OCI-LY7 (cell line): ENCODE results near the gene SHLD1. TPM values are rescaled to one million over a fixed set of nuclear protein-coding genes. Genes with fewer than 3 reads are reported as not detected.
A peak's percentile ranks its signal among the peaks of the same experiment; 100 is the strongest.

Experiments used
- BruUV-seq: library from RNA; stranded (reverse); fragments of 400-500 nt; replicated peaks from 2 replicates; lab custom pipeline; 2021; lab: Mats Ljungman, UMichigan
- CTCF ChIA-PET: fragments of 300-600 bp; sonication (Branson Sonifier 250); formaldehyde crosslinking; loops from one replicate; lab custom pipeline; 2022; ENCODE audit warnings: antibody characterized with exemption; ENCODE audit not compliant: unreplicated experiment; lab: Charles Lee
- POLR2A ChIA-PET: fragments of 300-600 bp; sonication (Branson Sonifier 250); formaldehyde crosslinking; loops from one replicate; lab custom pipeline; 2022; ENCODE audit warnings: antibody characterized with exemption; lab: Charles Lee
- DNase-seq: peaks from one replicate; pipeline ENCODE4 v3.0.0-alpha.2; 2015; ENCODE audit warnings: low spot score
- H2AFZ ChIP-seq: fragments of 200-600 bp; sonication (generic), shearing (Covaris generic); 2 replicates; pipeline ENCODE4 v1.6.1; 2014; ENCODE audit warnings: mild to moderate bottlenecking, antibody characterized with exemption, low read length, moderate library complexity
- H3K27ac ChIP-seq: fragments of 200-600 bp; sonication (generic); 2 replicates; pipeline ENCODE4 v1.5.1; 2014; ENCODE audit warnings: mixed run types, low read depth, mild to moderate bottlenecking, moderate library complexity, low read length, inconsistent platforms; ENCODE audit not compliant: poor library complexity, severe bottlenecking
- H3K36me3 ChIP-seq: fragments of 200-600 bp; sonication (generic); 2 replicates; pipeline ENCODE4 v1.6.1; 2014; ENCODE audit warnings: mild to moderate bottlenecking, antibody characterized with exemption, low read length, moderate library complexity, mixed read lengths; ENCODE audit not compliant: insufficient read depth
- H3K4me1 ChIP-seq: fragments of 200-600 bp; sonication (generic); 2 replicates; pipeline ENCODE4 v1.5.1; 2014; ENCODE audit warnings: mild to moderate bottlenecking, low read length; ENCODE audit not compliant: insufficient read depth, poor library complexity, severe bottlenecking
- H3K4me2 ChIP-seq: fragments of 200-600 bp; sonication (generic); 2 replicates; pipeline ENCODE4 v1.6.1; 2014; ENCODE audit warnings: mild to moderate bottlenecking, low read length
- H3K4me3 ChIP-seq: fragments of 200-600 bp; sonication (generic); 2 replicates; pipeline ENCODE4 v1.5.1; 2014; ENCODE audit warnings: mild to moderate bottlenecking, low read depth, low read length; ENCODE audit not compliant: poor library complexity, severe bottlenecking
- H3K79me2 ChIP-seq: fragments of 200-600 bp; sonication (generic); 2 replicates; pipeline ENCODE4 v1.6.1; 2016; ENCODE audit warnings: low read depth, mild to moderate bottlenecking, low read length, moderate library complexity, mixed read lengths; ENCODE audit not compliant: insufficient read depth
- H3K9me2 ChIP-seq: fragments of 200-600 bp; sonication (generic); 2 replicates; pipeline ENCODE4 v1.6.1; 2016; ENCODE audit warnings: mild to moderate bottlenecking, low read length, mixed read lengths; ENCODE audit not compliant: insufficient read depth
- H3K9me3 ChIP-seq: fragments of 200-600 bp; sonication (generic); 2 replicates; pipeline ENCODE4 v1.6.1; 2014; ENCODE audit warnings: mild to moderate bottlenecking, mixed run types, low read length, mixed read lengths
- H4K20me1 ChIP-seq: fragments of 200-600 bp; sonication (generic); 2 replicates; pipeline ENCODE4 v1.6.1; 2014; ENCODE audit warnings: mild to moderate bottlenecking, antibody characterized with exemption, low read length, moderate library complexity, mixed read lengths; ENCODE audit not compliant: insufficient read depth
- EZH2phosphoT487 ChIP-seq: fragments of 200-600 bp; sonication (generic); IDR thresholded peaks from 2 replicates; pipeline ENCODE4 v1.6.1; 2018; ENCODE audit warnings: low read depth, borderline replicate concordance, mild to moderate bottlenecking, mixed run types, antibody characterized with exemption, low read length, moderate library complexity, mixed read lengths
- intact Hi-C: fragments of 100-400 bp; cut with micrococcal nuclease; formaldehyde crosslinking; loops from one replicate; pipeline ENCODE4 v1.10.0; 2022; ENCODE audit not compliant: unreplicated experiment
- total RNA-seq, 2 experiments: library from RNA; depleted of rRNA in 1 of 2; stranded (reverse); fragments of >200 nt in 1 of 2; shearing (Covaris generic) in 1 of 2; gene quantifications; 2 replicates each; pipeline ENCODE4 v1.2.3, GENCODE V29; 2014 to 2022
- TF ChIP-seq, protein P1 (sequence below): fragments of 200-600 bp; sonication (generic); conservative IDR thresholded peaks from 2 replicates; pipeline ENCODE4 v1.5.1; 2014; ENCODE audit warnings: mild to moderate bottlenecking, antibody characterized with exemption, low read length, moderate library complexity, mixed read lengths

Gene SHLD1
- total RNA-seq, 2 experiments from 2014 or later = 19.4 to 31.2 TPM

GRCh38 chr20:5730131-5730530 is 20.1 kb upstream of the SHLD1 start:
- DNase-seq = no peak
- Histone ChIP-seq H4K20me1 (no peaks in the 10 kb centered on the region), H3K27ac (no peak overlapping the region), H3K9me3 (no peaks in the 10 kb centered on the region; the same call in 1 of the 2 replicates), H3K4me1 (peaks cover 19% of the 10 kb centered on the region), H3K36me3 (no peaks in the 10 kb centered on the region), H3K9me2 (no peaks in the 10 kb centered on the region), H3K4me3 (no peak overlapping the region), H3K79me2 (no peaks in the 10 kb centered on the region), H2AFZ (no peak overlapping the region), H3K4me2 (no peak overlapping the region)
- TF ChIP-seq, protein P1, sequence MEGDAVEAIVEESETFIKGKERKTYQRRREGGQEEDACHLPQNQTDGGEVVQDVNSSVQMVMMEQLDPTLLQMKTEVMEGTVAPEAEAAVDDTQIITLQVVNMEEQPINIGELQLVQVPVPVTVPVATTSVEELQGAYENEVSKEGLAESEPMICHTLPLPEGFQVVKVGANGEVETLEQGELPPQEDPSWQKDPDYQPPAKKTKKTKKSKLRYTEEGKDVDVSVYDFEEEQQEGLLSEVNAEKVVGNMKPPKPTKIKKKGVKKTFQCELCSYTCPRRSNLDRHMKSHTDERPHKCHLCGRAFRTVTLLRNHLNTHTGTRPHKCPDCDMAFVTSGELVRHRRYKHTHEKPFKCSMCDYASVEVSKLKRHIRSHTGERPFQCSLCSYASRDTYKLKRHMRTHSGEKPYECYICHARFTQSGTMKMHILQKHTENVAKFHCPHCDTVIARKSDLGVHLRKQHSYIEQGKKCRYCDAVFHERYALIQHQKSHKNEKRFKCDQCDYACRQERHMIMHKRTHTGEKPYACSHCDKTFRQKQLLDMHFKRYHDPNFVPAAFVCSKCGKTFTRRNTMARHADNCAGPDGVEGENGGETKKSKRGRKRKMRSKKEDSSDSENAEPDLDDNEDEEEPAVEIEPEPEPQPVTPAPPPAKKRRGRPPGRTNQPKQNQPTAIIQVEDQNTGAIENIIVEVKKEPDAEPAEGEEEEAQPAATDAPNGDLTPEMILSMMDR = no peak
- no peak for TF ChIP-seq EZH2phosphoT487
- POLR2A ChIA-PET = interaction anchor here (0.5 kb wide), 1 partner anchor 7 kb away, joined by 3 read pairs; no protein-coding TSS in a partner anchor
- intact Hi-C loops = no loop called here
- BruUV-seq = no TSS peak
- CTCF ChIA-PET = no interaction called here

DNA sequence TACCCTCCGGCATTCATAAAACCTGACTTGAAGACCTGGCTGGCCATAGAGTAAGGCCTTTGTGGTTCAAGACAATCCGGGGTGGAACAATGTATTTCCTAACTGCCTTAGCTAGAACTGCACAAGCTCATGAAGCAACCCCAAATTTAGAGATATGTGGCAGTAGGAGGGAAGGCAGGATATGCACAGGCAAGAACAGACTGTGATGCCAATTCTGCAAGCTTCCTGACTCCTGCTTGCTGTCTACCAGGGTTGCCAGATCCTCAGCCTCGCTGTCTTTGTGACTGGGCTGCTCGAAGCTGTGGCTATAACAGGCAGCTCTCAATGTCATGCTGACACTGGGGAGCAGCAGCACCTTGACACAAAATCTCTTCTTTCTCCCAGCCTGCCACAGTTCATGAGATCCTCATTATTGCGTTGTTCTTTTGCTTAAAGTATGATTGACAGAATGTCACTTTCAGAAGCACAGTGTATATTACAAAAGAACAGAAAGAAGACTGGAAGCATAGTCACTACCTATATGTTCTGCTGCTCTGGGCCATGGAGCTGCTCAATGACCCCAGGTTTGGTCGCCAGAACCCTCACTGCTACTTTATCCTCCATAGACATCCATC is 18.3 kb upstream of the SHLD1 start:
- intact Hi-C loops = no loop called here
- peak overlapping the region; percentile 19; the same call in 1 of the 2 replicates for H2AFZ ChIP-seq
- no peaks in the 10 kb centered on the region for H3K9me2 ChIP-seq
- H4K20me1 ChIP-seq = no peaks in the 10 kb centered on the region
- no peak overlapping the region; the same call in 1 of the 2 replicates for H3K4me2 ChIP-seq
- DNase-seq = no peak
- H3K36me3 ChIP-seq = no peaks in the 10 kb centered on the region
- CTCF ChIA-PET = no interaction called here
- BruUV-seq = no TSS peak
- H3K4me1 ChIP-seq = peaks cover 32% of the 10 kb centered on the region
- POLR2A ChIA-PET = interaction anchor here (0.5 to 2.0 kb wide), 3 partner anchors 11 to 117 kb away, joined by 3 to 5 read pairs (median 4); no protein-coding TSS in a partner anchor
- no peaks in the 10 kb centered on the region; the same call in 1 of the 2 replicates for H3K9me3 ChIP-seq
- no peak overlapping the region for H3K4me3 ChIP-seq
- no peak overlapping the region for H3K27ac ChIP-seq
- H3K79me2 ChIP-seq = no peaks in the 10 kb centered on the region
- TF ChIP-seq EZH2phosphoT487 = no peak
- TF ChIP-seq, protein P1 = no peak

- no TSS peak for BruUV-seq
- intact Hi-C loops = no loop called here
- Histone ChIP-seq H3K4me3 (no peak overlapping the region), H2AFZ (no peak overlapping the region), H4K20me1 (no peaks in the 10 kb centered on the region), H3K27ac (no peak overlapping the region), H3K36me3 (no peaks in the 10 kb centered on the region), H3K4me1 (peaks cover 54% of the 10 kb centered on the region), H3K9me3 (no peaks in the 10 kb centered on the region), H3K4me2 (no peak overlapping the region), H3K79me2 (no peaks in the 10 kb centered on the region), H3K9me2 (no peaks in the 10 kb centered on the region)
- ChIA-PET POLR2A (interaction anchor here (0.6 to 1.8 kb wide), 4 partner anchors 9 to 79 kb away, joined by 3 to 5 read pairs (median 4); no protein-coding TSS in a partner anchor), CTCF (no interaction called here)
- TF ChIP-seq, protein P1 = no peak
- no peak for DNase-seq
These were observed 15.6 kb upstream of the SHLD1 start for GRCh38 chr20:5734602-5735001.
